ENCODE results near the gene PMM2. TPM values are rescaled to one million over a fixed set of nuclear protein-coding genes. Genes with fewer than 3 reads are reported as not detected.
"Not testable (repeated sequence)": the region's sequence is repeated elsewhere in the genome, so short reads cannot be mapped to it uniquely, and the experiment has no call there.

PMM2 gene
- total RNA-seq, 2 experiments from 2014 or later: 36.4 to 47.1 TPM

DNA sequence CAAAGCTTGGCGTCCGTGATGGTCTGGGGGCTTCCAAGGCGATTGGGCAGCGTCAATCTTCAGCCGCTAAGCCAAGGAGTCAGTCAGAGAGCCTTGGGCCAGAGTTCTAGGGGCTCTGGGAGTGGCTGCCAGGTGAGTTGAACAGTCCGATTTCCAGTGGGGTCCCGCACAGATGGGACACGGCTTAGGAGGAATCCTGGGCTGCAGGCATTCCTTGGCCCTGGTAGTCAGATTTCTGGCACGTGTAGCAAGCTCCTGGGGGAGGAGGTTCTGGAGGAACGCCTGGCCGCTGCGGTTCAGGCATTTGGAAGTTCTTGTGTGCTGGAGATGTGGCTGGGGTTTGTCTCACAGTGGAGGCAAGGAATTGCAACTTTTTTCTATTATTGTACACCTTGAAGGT, 45.7 kb downstream of the PMM2 start:
- H3K27me3 Mint-ChIP-seq; H3K36me3 Mint-ChIP-seq; CTCF ChIA-PET; H3K4me1 Mint-ChIP-seq; DNase-seq; H3K9me3 Mint-ChIP-seq (ENCODE audit: low read depth); ATAC-seq; H3K27ac Mint-ChIP-seq; H3K4me3 Mint-ChIP-seq: not testable (repeated sequence)

DNA sequence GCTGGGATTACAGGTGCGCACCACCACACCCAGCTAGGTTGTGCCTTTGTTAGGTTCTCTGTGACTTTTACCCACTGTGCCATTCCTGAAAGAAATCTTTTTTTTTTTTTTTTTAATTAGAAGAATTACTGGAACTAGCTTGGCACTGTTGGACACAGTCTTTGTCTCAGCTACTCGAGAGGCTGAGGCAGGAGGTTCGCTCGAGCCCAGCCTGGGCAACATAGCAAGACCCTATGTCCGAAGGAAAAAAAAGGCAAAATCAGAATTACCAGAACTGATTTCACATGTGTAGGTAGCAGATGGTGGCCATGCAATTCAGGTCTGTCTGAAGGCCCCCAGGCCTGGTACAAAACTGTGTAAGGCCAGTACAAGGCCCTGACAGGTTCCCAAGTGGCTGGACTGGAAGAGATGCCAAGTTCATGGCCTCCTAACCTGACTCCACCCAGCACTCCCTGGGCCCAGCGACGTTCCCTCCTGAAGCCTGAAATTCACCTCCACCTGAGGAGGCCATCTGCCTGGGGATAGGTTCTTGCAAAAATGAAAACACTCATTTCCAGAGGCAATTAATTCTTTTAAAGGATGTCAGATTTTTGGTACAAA, 48.2 kb downstream of the PMM2 start:
- H3K9me3 Mint-ChIP-seq (ENCODE audit: low read depth): no peaks in the 10 kb centered on the region
- peaks cover 12% of the 10 kb centered on the region for H3K4me1 Mint-ChIP-seq
- no peak overlapping the region for H3K27ac Mint-ChIP-seq
- CTCF ChIA-PET: interaction anchor here (0.7 kb wide), 1 partner anchor 54 kb away, joined by 3 read pairs; no protein-coding TSS in a partner anchor
- ATAC-seq (no peak), DNase-seq (no peak)
- H3K36me3 Mint-ChIP-seq: peaks cover 16% of the 10 kb centered on the region
- no peak overlapping the region for H3K4me3 Mint-ChIP-seq
- no peaks in the 10 kb centered on the region for H3K27me3 Mint-ChIP-seq

DNA sequence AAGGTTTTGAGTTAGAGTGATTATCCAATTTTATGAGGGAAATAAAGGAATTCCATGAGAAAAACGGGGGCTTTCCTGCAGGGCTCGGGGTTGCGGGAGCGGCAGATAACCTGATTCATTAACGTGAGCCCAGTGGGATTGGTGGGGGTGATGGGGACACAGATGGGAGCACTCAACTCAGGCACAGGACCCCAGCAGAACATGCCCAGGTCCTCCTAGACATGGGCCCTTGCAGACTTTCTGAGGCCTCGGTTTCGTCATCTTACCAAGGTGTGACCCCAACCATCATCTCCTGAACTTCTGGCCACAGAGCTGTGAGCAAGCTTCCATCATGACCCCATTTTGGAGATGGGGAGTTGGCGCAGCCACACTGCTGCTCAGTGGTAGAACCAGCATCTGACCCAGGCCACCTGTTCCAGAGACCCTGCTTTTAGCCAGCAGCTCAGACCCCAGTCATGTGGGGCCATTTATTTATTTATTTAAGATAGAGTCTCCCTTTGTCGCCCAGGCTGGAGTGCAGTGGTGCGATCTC, 48.8 kb downstream of the PMM2 start:
- no peak for ATAC-seq
- Mint-ChIP-seq H3K27ac (no peak overlapping the region), H3K4me1 (peaks cover 15% of the 10 kb centered on the region), H3K9me3 (ENCODE audit: low read depth) (no peaks in the 10 kb centered on the region), H3K4me3 (no peak overlapping the region), H3K27me3 (no peaks in the 10 kb centered on the region), H3K36me3 (peaks cover 19% of the 10 kb centered on the region)
- DNase-seq: no peak
- CTCF ChIA-PET: no interaction called here

DNA sequence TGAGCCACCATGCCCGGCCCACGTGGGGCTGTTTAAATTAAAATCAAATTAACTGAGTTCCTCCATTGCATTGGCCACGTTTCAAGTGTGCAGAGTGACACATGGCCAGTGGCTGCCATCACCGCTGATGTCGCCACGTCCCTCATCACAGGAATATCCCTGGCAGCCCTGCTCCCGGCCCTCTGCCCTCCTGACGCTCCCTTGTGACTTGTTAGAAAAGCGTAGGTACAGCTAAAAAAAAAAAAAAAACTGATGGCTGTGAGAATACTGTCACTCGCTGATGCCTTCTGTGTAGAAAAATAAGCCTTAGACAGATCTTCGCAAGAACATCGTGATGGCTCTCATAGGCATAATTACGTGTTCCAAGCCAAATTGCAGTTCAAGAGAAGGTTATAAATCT, 49.5 kb downstream of the PMM2 start:
- no peak overlapping the region for H3K4me3 Mint-ChIP-seq
- DNase-seq: no peak
- no peaks in the 10 kb centered on the region for H3K27me3 Mint-ChIP-seq
- peaks cover 20% of the 10 kb centered on the region for H3K36me3 Mint-ChIP-seq
- no peaks in the 10 kb centered on the region for H3K9me3 Mint-ChIP-seq (ENCODE audit: low read depth)
- peaks cover 18% of the 10 kb centered on the region for H3K4me1 Mint-ChIP-seq
- no peak for ATAC-seq
- CTCF ChIA-PET: no interaction called here
- H3K27ac Mint-ChIP-seq: no peak overlapping the region

DNA sequence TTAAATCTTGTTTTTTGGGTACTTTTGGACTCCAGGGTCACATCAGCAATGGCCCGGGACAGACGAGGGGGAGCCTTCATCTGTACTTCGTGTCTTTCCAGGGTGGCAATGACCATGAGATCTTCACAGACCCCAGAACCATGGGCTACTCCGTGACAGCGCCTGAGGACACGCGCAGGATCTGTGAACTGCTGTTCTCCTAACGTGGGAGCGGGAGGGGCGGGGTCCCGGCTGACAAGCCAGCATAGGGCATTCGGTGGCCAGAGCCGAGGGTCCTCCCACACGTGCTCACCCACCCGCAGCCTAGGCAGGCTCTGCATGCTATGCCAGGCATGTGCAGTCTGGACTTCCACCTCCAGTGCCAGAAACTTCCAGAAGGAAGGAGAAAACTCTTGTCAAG, 50.0 kb downstream of the PMM2 start:
- H3K4me1 Mint-ChIP-seq: peaks cover 18% of the 10 kb centered on the region
- ATAC-seq (no peak), DNase-seq (no peak)
- peaks cover 21% of the 10 kb centered on the region for H3K36me3 Mint-ChIP-seq
- no peaks in the 10 kb centered on the region for H3K9me3 Mint-ChIP-seq (ENCODE audit: low read depth)
- H3K4me3 Mint-ChIP-seq: no peak overlapping the region
- no peaks in the 10 kb centered on the region for H3K27me3 Mint-ChIP-seq
- CTCF ChIA-PET: no interaction called here
- no peak overlapping the region for H3K27ac Mint-ChIP-seq

DNA sequence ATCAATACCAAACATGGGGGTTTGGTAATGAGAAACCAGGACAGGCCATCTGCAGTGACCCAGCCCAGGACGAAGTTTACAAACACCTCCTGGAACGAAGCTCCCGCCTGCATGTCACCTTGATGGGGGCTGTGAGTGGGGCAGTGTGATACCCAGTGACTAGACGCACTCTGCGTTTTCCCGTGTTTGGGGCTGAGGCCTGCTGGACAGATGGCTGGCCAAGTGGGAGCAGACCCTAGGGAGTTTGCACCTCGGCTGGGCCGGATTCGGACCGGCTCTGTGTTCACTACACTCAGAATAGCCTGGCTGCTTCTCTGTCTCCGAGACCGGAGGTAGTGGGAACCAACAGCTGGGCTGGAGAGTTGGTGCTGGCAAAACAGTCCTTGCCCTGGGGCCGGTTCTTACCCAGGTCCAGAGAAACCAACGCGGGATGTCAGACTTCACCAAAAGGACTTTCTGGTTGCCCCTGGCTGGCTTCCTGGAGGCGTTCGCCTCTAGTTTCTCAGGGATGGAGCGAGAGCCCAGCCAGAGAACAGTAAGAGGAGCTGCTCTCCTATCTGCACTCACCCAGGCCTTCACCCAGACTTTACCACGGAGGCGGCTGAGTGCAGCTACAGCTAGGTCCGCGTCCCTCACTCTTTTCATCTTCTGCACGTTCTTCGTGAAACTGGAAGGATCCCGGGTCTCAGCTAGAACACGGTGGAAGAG, 50.7 kb downstream of the PMM2 start:
- no peak overlapping the region for H3K27ac Mint-ChIP-seq
- H3K27me3 Mint-ChIP-seq: no peaks in the 10 kb centered on the region
- H3K9me3 Mint-ChIP-seq (ENCODE audit: low read depth): no peaks in the 10 kb centered on the region
- CTCF ChIA-PET: no interaction called here
- ATAC-seq (no peak), DNase-seq (no peak)
- peaks cover 23% of the 10 kb centered on the region for H3K4me1 Mint-ChIP-seq
- H3K4me3 Mint-ChIP-seq: no peak overlapping the region
- H3K36me3 Mint-ChIP-seq: peaks cover 27% of the 10 kb centered on the region

DNA sequence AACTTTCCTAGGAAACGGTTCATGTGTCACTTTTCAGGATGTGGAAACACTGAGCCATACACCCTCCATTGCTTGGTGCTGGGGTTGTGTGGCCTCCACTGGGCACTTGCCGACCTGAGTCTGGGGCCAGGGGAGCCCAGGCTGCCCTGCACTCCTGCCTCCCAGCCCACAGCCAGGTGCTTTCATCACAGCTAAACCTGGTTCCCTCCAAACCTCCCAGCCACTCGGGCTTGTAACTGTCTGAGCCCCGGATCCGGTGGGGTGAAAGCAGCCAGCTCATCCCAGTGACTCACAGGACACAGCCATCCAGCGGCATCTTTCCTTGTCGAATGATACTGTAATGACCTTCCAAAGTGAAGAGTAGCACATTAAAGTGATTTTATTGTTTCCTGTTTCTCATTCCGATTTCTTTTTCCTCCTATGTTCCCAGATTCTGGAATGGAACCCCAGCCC, 51.3 kb downstream of the PMM2 start:
- no peak for DNase-seq
- no peaks in the 10 kb centered on the region for H3K9me3 Mint-ChIP-seq (ENCODE audit: low read depth)
- H3K27ac Mint-ChIP-seq: peak overlapping the region; percentile 35
- ATAC-seq: no peak
- no peak overlapping the region for H3K4me3 Mint-ChIP-seq
- H3K4me1 Mint-ChIP-seq: peaks cover 28% of the 10 kb centered on the region
- H3K27me3 Mint-ChIP-seq: no peaks in the 10 kb centered on the region
- CTCF ChIA-PET: no interaction called here
- peaks cover 29% of the 10 kb centered on the region for H3K36me3 Mint-ChIP-seq

DNA sequence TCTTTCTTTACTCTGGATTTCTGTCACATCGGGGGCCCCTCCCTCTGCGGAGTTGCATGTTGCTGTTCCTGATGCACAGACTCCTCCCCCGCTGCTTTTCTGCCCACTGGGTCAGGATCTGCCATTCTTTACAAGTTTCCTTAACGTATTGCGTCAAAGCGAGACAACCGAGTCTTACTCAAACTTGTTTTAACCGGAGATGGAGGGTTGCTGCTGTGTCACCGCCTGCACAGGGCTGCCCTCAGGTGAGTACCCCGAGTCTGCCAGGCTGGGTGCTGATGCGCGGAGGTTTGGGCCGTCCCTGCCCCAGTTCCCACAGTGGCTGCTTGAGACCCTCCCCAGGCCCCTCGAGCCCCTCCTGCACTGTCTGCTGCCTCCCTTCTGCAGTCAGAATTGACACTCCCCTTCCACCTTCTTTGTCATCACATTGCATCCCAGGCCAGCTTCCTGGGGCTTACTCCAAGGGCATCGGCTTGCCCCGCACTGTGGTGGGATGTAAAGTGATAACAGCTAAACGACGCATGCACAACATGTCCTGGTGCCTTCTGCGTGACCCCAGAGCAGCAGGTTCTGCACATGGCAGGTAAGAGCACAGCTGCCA, 51.9 kb downstream of the PMM2 start:
- Mint-ChIP-seq H3K9me3 (ENCODE audit: low read depth) (no peaks in the 10 kb centered on the region), H3K4me1 (peaks cover 33% of the 10 kb centered on the region), H3K27ac (peak overlapping the region; percentile 71), H3K36me3 (peaks cover 29% of the 10 kb centered on the region), H3K27me3 (no peaks in the 10 kb centered on the region), H3K4me3 (no peak overlapping the region)
- ATAC-seq (no peak), DNase-seq (peak; percentile 39)
- CTCF ChIA-PET: interaction anchor here (1.6 kb wide), 1 partner anchor 21 kb away, joined by 4 read pairs; no protein-coding TSS in a partner anchor

DNA sequence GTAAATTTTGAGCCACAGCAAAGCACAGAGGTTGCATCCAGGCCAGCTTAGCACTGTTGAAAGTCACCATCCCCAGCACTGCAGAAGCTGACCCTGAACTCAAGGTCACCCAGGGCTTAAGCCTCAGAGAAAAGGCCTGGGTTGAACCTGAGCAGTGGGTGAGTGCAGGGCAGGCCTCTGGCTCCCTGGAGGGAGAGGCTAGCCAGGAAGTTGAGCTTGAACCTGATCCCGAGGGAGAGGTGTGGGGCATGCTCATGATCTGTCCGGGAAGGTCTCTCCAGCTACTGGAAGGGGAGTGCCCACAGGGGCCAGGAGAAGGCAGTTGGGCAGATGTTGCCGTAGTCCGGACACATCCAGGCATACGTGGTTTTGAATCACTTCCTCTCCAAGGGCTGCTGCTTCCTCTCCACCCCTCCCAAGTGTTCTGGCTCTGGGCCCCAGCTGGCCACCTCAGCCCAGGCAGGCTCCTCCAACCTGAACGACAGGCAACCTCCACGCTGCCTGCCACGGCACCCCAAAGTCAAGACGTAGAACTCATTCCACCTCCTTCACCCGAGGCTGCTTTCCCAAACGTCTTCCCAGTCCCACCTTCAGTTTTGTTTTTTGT, 52.7 kb downstream of the PMM2 start:
- H3K27me3 Mint-ChIP-seq: no peaks in the 10 kb centered on the region
- ATAC-seq (peak; percentile 34), DNase-seq (peak; percentile 40)
- no peaks in the 10 kb centered on the region for H3K9me3 Mint-ChIP-seq (ENCODE audit: low read depth)
- CTCF ChIA-PET: interaction anchor here (1.6 to 2.0 kb wide), 2 partner anchors 20 to 34 kb away, joined by 4 read pairs; no protein-coding TSS in a partner anchor
- H3K4me3 Mint-ChIP-seq: no peak overlapping the region
- H3K27ac Mint-ChIP-seq: peak overlapping the region; percentile 71
- H3K4me1 Mint-ChIP-seq: peaks cover 39% of the 10 kb centered on the region
- H3K36me3 Mint-ChIP-seq: peaks cover 34% of the 10 kb centered on the region

DNA sequence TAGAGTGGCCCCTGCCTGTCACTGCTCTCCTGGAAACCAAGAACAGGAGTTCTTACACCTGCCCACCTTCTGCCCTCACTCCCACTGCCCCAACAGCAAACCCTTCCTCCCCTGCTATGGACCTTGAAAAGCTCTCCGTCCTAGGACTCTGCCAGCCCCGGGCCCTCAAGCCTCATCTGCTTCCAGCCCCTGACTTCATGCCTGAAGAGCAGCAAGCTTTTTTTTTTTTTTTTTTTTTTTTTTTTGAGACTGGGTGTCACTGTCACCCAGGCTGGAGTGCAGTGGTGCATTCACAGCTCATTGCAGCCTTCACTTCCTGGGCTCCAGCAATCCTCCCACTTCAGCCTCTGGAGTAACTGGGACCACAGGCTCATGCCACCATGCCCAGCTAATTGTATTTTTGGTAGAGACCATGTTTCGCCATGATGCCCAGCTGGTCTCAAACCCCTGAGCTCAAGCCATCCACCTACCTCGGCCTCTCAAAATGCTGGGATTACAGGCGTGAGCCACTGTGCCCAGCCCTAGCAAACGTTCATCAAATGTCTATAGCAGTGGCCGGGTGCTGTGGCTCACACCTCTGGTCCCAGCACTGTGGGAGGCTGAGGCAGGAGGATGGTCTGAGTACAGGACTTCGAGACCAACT, 54.2 kb downstream of the PMM2 start:
- peaks cover 45% of the 10 kb centered on the region for H3K36me3 Mint-ChIP-seq
- DNase-seq (no peak), ATAC-seq (no peak)
- H3K4me1 Mint-ChIP-seq: peaks cover 41% of the 10 kb centered on the region
- no peaks in the 10 kb centered on the region for H3K9me3 Mint-ChIP-seq (ENCODE audit: low read depth)
- H3K4me3 Mint-ChIP-seq: no peak overlapping the region
- no peaks in the 10 kb centered on the region for H3K27me3 Mint-ChIP-seq
- H3K27ac Mint-ChIP-seq: peak overlapping the region; percentile 70
- CTCF ChIA-PET: interaction anchor here (0.9 to 2.0 kb wide), 6 partner anchors 16 to 41 kb away, joined by 3 to 7 read pairs (median 4); partner anchors contain the start of gene CARHSP1

DNA sequence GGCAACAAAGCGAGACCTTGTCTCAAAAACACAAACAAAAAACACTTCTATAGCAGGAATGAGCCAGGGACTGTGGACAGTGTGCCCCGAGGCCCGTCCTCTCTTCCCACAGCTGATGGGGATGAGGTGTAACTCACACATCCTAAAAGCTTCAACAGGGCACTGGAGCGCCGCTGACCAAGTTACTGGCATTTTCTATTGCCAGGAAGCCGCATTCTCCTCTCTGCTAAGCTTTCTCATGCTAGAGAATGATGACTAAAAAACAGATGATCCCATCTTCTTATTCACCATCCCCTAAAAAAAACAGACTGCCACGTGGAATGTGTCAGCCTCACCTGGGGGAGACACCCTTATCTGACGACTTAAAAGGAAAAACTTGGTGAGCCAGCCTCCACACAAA, 54.9 kb downstream of the PMM2 start:
- no peaks in the 10 kb centered on the region for H3K9me3 Mint-ChIP-seq (ENCODE audit: low read depth)
- no peak overlapping the region for H3K27ac Mint-ChIP-seq
- H3K4me1 Mint-ChIP-seq: peaks cover 43% of the 10 kb centered on the region
- ATAC-seq (no peak), DNase-seq (no peak)
- no peaks in the 10 kb centered on the region for H3K27me3 Mint-ChIP-seq
- CTCF ChIA-PET: interaction anchor here (0.9 to 1.7 kb wide), 4 partner anchors 16 to 41 kb away, joined by 3 to 7 read pairs (median 4); partner anchors contain the start of gene CARHSP1
- peaks cover 46% of the 10 kb centered on the region for H3K36me3 Mint-ChIP-seq
- H3K4me3 Mint-ChIP-seq: no peak overlapping the region

DNA sequence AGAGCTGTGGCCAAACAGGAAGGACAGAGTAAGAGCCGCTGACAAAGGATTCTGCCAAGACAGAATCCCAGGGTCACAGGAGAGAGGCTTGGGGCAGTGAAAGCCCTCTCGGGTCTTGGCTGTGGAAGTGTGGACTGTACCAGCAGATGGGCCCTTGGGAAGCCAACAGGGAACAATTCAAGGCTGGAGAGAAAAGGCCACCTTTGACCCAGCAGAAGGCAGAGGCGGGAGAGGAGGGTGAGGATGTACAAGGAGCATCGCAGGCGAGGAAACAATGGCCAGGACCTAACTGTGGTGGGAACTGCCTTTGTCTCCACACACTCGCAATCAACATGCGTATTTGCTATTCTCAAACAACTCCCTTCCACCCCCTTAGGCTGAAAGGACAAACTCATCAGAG, 55.5 kb downstream of the PMM2 start:
- peaks cover 47% of the 10 kb centered on the region for H3K4me1 Mint-ChIP-seq
- no peak for ATAC-seq
- H3K27ac Mint-ChIP-seq: peak overlapping the region; percentile 66
- H3K4me3 Mint-ChIP-seq: no peak overlapping the region
- no peaks in the 10 kb centered on the region for H3K27me3 Mint-ChIP-seq
- no peak for DNase-seq
- H3K36me3 Mint-ChIP-seq: peaks cover 50% of the 10 kb centered on the region
- CTCF ChIA-PET: interaction anchor here (1.7 to 2.7 kb wide), 2 partner anchors 15 to 27 kb away, joined by 7 to 16 read pairs; partner anchors contain the start of gene CARHSP1
- H3K9me3 Mint-ChIP-seq (ENCODE audit: low read depth): no peaks in the 10 kb centered on the region

DNA sequence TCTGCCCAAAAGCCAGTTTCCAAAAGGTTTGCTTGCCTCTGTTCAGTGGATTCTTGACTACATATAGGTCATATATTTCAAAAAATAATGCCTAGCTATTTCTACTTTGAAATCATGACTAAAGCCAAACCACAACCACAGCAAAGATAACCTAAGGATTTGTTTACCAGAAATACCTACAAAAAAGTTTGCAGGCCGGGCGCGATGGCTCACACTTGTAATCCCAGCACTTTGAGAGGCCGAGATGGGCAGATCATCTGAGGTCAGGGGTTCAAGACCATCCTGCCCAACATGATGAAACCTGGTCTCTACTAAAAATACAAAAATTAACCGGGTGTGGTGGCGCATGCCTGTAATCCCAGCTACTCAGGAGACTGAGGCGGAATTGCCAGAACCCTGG, 56.0 kb downstream of the PMM2 start:
- peaks cover 48% of the 10 kb centered on the region for H3K4me1 Mint-ChIP-seq
- ATAC-seq: no peak
- peak overlapping the region; percentile 66 for H3K27ac Mint-ChIP-seq
- CTCF ChIA-PET: interaction anchor here (2.7 kb wide), 1 partner anchor 26 kb away, joined by 16 read pairs; no protein-coding TSS in a partner anchor
- no peaks in the 10 kb centered on the region for H3K9me3 Mint-ChIP-seq (ENCODE audit: low read depth)
- no peak for DNase-seq
- peaks cover 52% of the 10 kb centered on the region for H3K36me3 Mint-ChIP-seq
- H3K4me3 Mint-ChIP-seq: no peak overlapping the region
- H3K27me3 Mint-ChIP-seq: no peaks in the 10 kb centered on the region

Measured in activated CD8-positive, alpha-beta memory T cell treated with anti-CD3 and anti-CD28 coated beads, Interleukin-2, amount 10 ng/mL, durations not matched to agents 7 days and 5 days (primary cell).